Vagina (tissue), 2 donors: Measurements from ENCODE around the gene NPR2.

Source experiments
- POLR2AphosphoS5 ChIP-seq, 2 donors: sonication (generic); formaldehyde crosslinking; IDR thresholded peaks; one replicate each; pipeline ENCODE4 v1.9.0; 2017; ENCODE audit warnings: antibody characterized with exemption in 2 of 2, mild to moderate bottlenecking in 2 of 2, low read depth in 1 of 2; ENCODE audit not compliant: insufficient read depth in 1 of 2
- TF ChIP-seq, protein P1 (sequence below), 3 experiments: fragments of 450-650 bp in 2 of 3; fragments of 200-600 bp in 1 of 3; sonication (generic) in 1 of 3; IDR thresholded peaks; one replicate each; pipeline ENCODE4 v1.5.1; 2017 to 2019; ENCODE audit warnings: antibody characterized with exemption in 3 of 3, mild to moderate bottlenecking in 2 of 3, moderate library complexity in 2 of 3

- TF ChIP-seq, protein P1, sequence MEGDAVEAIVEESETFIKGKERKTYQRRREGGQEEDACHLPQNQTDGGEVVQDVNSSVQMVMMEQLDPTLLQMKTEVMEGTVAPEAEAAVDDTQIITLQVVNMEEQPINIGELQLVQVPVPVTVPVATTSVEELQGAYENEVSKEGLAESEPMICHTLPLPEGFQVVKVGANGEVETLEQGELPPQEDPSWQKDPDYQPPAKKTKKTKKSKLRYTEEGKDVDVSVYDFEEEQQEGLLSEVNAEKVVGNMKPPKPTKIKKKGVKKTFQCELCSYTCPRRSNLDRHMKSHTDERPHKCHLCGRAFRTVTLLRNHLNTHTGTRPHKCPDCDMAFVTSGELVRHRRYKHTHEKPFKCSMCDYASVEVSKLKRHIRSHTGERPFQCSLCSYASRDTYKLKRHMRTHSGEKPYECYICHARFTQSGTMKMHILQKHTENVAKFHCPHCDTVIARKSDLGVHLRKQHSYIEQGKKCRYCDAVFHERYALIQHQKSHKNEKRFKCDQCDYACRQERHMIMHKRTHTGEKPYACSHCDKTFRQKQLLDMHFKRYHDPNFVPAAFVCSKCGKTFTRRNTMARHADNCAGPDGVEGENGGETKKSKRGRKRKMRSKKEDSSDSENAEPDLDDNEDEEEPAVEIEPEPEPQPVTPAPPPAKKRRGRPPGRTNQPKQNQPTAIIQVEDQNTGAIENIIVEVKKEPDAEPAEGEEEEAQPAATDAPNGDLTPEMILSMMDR (IDR thresholded peaks at IDR 0.05): no peak
- TF ChIP-seq POLR2AphosphoS5 (IDR thresholded peaks at IDR 0.05; ENCODE audit: insufficient read depth in 1 of 2, low read depth in 1 of 2): no peak
These were observed 51.4 kb downstream of the NPR2 start for GRCh38 chr9:35842795-35843194.
